Measurements from ENCODE around the gene SLC34A3. TPM values are rescaled to one million over a fixed set of nuclear protein-coding genes. Genes with fewer than 3 reads are reported as not detected.
"Not testable (repeated sequence)": the region's sequence is repeated elsewhere in the genome, so short reads cannot be mapped to it uniquely, and the experiment has no call there.

Gene SLC34A3
- polyA plus RNA-seq, 2 donors, result 1.3 to 1.6 TPM

DNA sequence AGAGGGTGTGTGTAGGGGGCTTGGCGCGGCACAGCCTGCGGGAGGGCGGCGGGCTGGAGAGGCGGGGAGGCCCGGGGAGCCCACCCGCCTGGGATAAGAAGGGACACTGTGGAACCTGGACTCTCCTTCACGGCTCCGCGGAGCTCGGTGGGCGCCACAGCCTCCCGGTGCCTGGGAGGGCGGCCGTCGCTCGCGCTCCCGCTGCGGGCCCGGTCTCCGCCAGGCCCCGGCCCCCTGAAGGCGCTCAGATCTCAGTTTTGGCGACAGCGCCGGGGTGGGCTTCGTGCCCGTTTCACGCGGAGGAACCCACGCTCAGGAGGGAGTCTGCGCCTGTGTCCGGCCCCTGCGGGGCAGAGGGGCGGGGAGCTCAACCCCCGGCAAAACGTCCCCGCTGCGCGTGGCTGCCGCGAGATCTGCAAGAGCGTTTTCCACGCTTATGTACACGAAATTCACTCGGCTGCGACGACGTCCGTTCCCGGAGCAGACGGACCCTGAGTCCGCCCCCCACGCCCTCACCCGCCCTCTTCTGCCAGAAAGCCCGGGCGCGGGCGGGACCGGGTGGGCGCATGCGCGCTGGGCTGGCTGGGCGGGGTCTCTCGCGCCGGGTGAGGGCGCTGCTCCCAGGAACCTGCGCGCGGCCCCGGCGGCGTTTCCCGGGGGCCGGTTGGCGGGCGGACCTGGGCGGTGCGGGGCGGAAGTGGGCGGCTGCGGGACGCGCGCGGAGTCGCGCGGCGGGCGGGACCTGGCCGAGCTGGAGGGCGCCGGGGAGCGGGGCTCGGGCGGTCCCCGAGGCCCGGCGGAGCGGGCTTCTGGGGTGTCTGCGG lies 24.1 kb downstream of the SLC34A3 start, which contains the start of gene NELFB:
Gene NELFB (plus strand): TSS at position 704 of the 824 bp plus-strand sequence.
- WGBS, 2 donors, result 1 to 2% methylated on average over 82 to 105 of the region's 105 CpGs
- Histone ChIP-seq H3K36me3 (ENCODE audit: control insufficient read depth in 2 of 2, insufficient read depth in 2 of 2, low read length in 1 of 2) (peaks cover 3 to 15% of the 10 kb centered on the region in 2 donors), H3K4me3 (ENCODE audit: low read depth in 1 of 2, low read length in 2 of 2) (peak within 1 kb of the TSS; percentile 84 to 85), H3K9me3 (ENCODE audit: control insufficient read depth in 2 of 2, insufficient read depth in 1 of 2, low read depth in 1 of 2, low read length in 1 of 2) (no peaks in the 10 kb centered on the region), H3K4me1 (ENCODE audit: control insufficient read depth in 2 of 2, insufficient read depth in 2 of 2, low read length in 1 of 2) (peaks cover 2 to 16% of the 10 kb centered on the region in 2 donors), H3K27ac (ENCODE audit: low read depth in 2 of 2, low read length in 1 of 2) (peak within 1 kb of the TSS; percentile 76 to 82), H3K27me3 (ENCODE audit: control insufficient read depth in 1 of 2, insufficient read depth in 2 of 2, low read length in 2 of 2) (no peaks in the 10 kb centered on the region)

GRCh38 chr9:137255448-137256114 lies 24.9 kb downstream of the SLC34A3 start:
- 2 to 3% methylated on average over 35 to 51 of the region's 51 CpGs for WGBS, 2 donors

GRCh38 chr9:137256362-137256761 lies 25.7 kb downstream of the SLC34A3 start:
- 82 to 84% methylated on average over 15 of the region's 15 CpGs for WGBS, 2 donors
- no peaks in the 10 kb centered on the region for H3K27me3 ChIP-seq (ENCODE audit: control insufficient read depth in 1 of 2, insufficient read depth in 2 of 2, low read length in 2 of 2)
- H3K9me3 ChIP-seq (ENCODE audit: control insufficient read depth in 2 of 2, insufficient read depth in 1 of 2, low read depth in 1 of 2, low read length in 1 of 2), result no peaks in the 10 kb centered on the region
- no peak overlapping the region for H3K27ac ChIP-seq (ENCODE audit: low read depth in 2 of 2, low read length in 1 of 2)
- peak overlapping the region in 1 of 2 donors; percentile 85 for H3K4me3 ChIP-seq (ENCODE audit: low read depth in 1 of 2, low read length in 2 of 2)
- peaks cover 0 to 16% of the 10 kb centered on the region in 2 donors for H3K4me1 ChIP-seq (ENCODE audit: control insufficient read depth in 2 of 2, insufficient read depth in 2 of 2, low read length in 1 of 2)
- peaks cover 3 to 15% of the 10 kb centered on the region in 2 donors for H3K36me3 ChIP-seq (ENCODE audit: control insufficient read depth in 2 of 2, insufficient read depth in 2 of 2, low read length in 1 of 2)

More at GRCh38 chr9:137255448-137256114, 24.9 kb downstream of the SLC34A3 start:
- H3K4me3 ChIP-seq (ENCODE audit: low read depth in 1 of 2, low read length in 2 of 2), result peak overlapping the region; percentile 84 to 85
- peak overlapping the region; percentile 76 to 82 for H3K27ac ChIP-seq (ENCODE audit: low read depth in 2 of 2, low read length in 1 of 2)
- H3K27me3 ChIP-seq (ENCODE audit: control insufficient read depth in 1 of 2, insufficient read depth in 2 of 2, low read length in 2 of 2), result no peaks in the 10 kb centered on the region
- H3K9me3 ChIP-seq (ENCODE audit: control insufficient read depth in 2 of 2, insufficient read depth in 1 of 2, low read depth in 1 of 2, low read length in 1 of 2), result no peaks in the 10 kb centered on the region
- peaks cover 2 to 16% of the 10 kb centered on the region in 2 donors for H3K4me1 ChIP-seq (ENCODE audit: control insufficient read depth in 2 of 2, insufficient read depth in 2 of 2, low read length in 1 of 2)
- H3K36me3 ChIP-seq (ENCODE audit: control insufficient read depth in 2 of 2, insufficient read depth in 2 of 2, low read length in 1 of 2), result peaks cover 3 to 15% of the 10 kb centered on the region in 2 donors

DNA sequence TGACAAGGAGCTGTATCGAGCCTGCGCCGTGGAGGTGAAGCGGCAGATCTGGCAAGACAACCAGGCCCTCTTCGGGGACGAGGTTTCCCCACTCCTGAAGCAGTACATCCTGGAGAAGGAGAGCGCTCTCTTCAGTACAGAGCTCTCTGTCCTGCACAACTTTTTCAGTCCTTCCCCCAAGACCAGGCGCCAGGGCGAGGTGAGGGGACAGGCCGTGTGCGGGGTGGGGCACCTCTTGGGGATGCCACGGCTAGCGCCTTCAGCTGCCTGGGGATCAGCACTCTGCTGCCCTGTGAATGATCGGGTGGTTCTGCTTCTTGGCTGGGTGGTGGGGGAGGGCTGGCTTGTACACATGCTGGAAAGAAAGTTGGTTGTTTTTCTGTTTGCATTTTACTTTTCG lies 26.2 kb downstream of the SLC34A3 start:
- H3K4me3 ChIP-seq (ENCODE audit: low read depth in 1 of 2, low read length in 2 of 2), result no peak overlapping the region
- WGBS, 2 donors, result 89 to 90% methylated on average over 15 of the region's 15 CpGs
- peaks cover 0 to 16% of the 10 kb centered on the region in 2 donors for H3K4me1 ChIP-seq (ENCODE audit: control insufficient read depth in 2 of 2, insufficient read depth in 2 of 2, low read length in 1 of 2)
- H3K36me3 ChIP-seq (ENCODE audit: control insufficient read depth in 2 of 2, insufficient read depth in 2 of 2, low read length in 1 of 2), result peaks cover 3 to 15% of the 10 kb centered on the region in 2 donors
- H3K27me3 ChIP-seq (ENCODE audit: control insufficient read depth in 1 of 2, insufficient read depth in 2 of 2, low read length in 2 of 2), result no peaks in the 10 kb centered on the region
- no peaks in the 10 kb centered on the region for H3K9me3 ChIP-seq (ENCODE audit: control insufficient read depth in 2 of 2, insufficient read depth in 1 of 2, low read depth in 1 of 2, low read length in 1 of 2)
- H3K27ac ChIP-seq (ENCODE audit: low read depth in 2 of 2, low read length in 1 of 2), result no peak overlapping the region

- H3K4me1 ChIP-seq (ENCODE audit: control insufficient read depth in 2 of 2, insufficient read depth in 2 of 2, low read length in 1 of 2); H3K27ac ChIP-seq (ENCODE audit: low read depth in 2 of 2, low read length in 1 of 2); H3K9me3 ChIP-seq (ENCODE audit: control insufficient read depth in 2 of 2, insufficient read depth in 1 of 2, low read depth in 1 of 2, low read length in 1 of 2); H3K4me3 ChIP-seq (ENCODE audit: low read depth in 1 of 2, low read length in 2 of 2); H3K27me3 ChIP-seq (ENCODE audit: control insufficient read depth in 1 of 2, insufficient read depth in 2 of 2, low read length in 2 of 2): not testable (repeated sequence)
- peaks cover 7 to 37% of the 10 kb centered on the region in 2 donors for H3K36me3 ChIP-seq (ENCODE audit: control insufficient read depth in 2 of 2, insufficient read depth in 2 of 2, low read length in 1 of 2)
- WGBS, 2 donors, result 38 to 42% methylated on average over 15 of the region's 15 CpGs
Observed at GRCh38 chr9:137262173-137262908, 31.6 kb downstream of the SLC34A3 start.

DNA sequence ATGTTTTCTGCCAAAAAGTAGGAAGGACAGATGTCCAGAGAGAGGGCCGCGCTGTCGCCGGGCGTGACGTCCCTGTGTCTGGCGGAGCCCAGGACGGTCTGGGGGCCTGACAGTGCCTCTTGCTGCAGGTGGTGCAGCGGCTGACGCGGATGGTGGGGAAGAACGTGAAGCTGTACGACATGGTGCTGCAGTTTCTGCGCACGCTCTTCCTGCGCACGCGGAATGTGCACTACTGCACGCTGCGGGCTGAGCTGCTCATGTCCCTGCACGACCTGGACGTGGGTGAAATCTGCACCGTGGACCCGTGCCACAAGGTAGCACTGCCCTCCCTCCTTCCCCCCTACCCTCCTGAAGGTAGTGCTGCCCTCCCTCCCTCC lies 32.2 kb downstream of the SLC34A3 start:
- Histone ChIP-seq H3K9me3 (ENCODE audit: control insufficient read depth in 2 of 2, insufficient read depth in 1 of 2, low read depth in 1 of 2, low read length in 1 of 2) (no peaks in the 10 kb centered on the region), H3K27ac (ENCODE audit: low read depth in 2 of 2, low read length in 1 of 2) (no peak overlapping the region), H3K27me3 (ENCODE audit: control insufficient read depth in 1 of 2, insufficient read depth in 2 of 2, low read length in 2 of 2) (no peaks in the 10 kb centered on the region), H3K4me3 (ENCODE audit: low read depth in 1 of 2, low read length in 2 of 2) (no peak overlapping the region), H3K4me1 (ENCODE audit: control insufficient read depth in 2 of 2, insufficient read depth in 2 of 2, low read length in 1 of 2) (no peaks in the 10 kb centered on the region), H3K36me3 (ENCODE audit: control insufficient read depth in 2 of 2, insufficient read depth in 2 of 2, low read length in 1 of 2) (peaks cover 7 to 39% of the 10 kb centered on the region in 2 donors)
- WGBS, 2 donors, result 91 to 94% methylated on average over 24 of the region's 24 CpGs

DNA sequence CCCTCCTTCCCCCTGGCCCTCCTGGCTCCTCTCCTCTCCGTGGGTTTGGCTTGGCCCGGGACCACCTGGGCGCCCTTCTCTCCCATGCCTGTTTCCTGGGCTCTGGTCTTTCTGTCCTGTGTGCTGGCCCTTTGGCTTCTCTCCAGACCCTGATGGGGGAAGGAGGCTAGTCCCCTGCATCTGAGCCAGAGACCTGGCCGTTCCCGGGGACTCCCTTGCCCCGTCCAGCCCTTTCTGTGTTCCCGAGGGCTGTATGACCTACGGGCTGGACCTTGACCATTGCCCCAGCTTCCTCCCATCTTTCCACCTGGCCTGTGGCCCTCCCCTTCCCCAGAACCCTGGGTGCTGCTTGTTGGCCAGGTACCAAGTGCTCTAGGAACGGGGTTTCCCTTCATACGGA lies 32.8 kb downstream of the SLC34A3 start:
- WGBS, 2 donors, result 85 to 88% methylated on average over 10 of the region's 10 CpGs
- H3K9me3 ChIP-seq (ENCODE audit: control insufficient read depth in 2 of 2, insufficient read depth in 1 of 2, low read depth in 1 of 2, low read length in 1 of 2), result no peaks in the 10 kb centered on the region
- H3K36me3 ChIP-seq (ENCODE audit: control insufficient read depth in 2 of 2, insufficient read depth in 2 of 2, low read length in 1 of 2), result peaks cover 7 to 42% of the 10 kb centered on the region in 2 donors
- H3K4me3 ChIP-seq (ENCODE audit: low read depth in 1 of 2, low read length in 2 of 2), result no peak overlapping the region
- H3K27me3 ChIP-seq (ENCODE audit: control insufficient read depth in 1 of 2, insufficient read depth in 2 of 2, low read length in 2 of 2), result no peaks in the 10 kb centered on the region
- no peak overlapping the region for H3K27ac ChIP-seq (ENCODE audit: low read depth in 2 of 2, low read length in 1 of 2)
- no peaks in the 10 kb centered on the region for H3K4me1 ChIP-seq (ENCODE audit: control insufficient read depth in 2 of 2, insufficient read depth in 2 of 2, low read length in 1 of 2)

- no peak overlapping the region for H3K27ac ChIP-seq (ENCODE audit: low read depth in 2 of 2, low read length in 1 of 2)
- H3K9me3 ChIP-seq (ENCODE audit: control insufficient read depth in 2 of 2, insufficient read depth in 1 of 2, low read depth in 1 of 2, low read length in 1 of 2), result no peaks in the 10 kb centered on the region
- peaks cover 7 to 43% of the 10 kb centered on the region in 2 donors for H3K36me3 ChIP-seq (ENCODE audit: control insufficient read depth in 2 of 2, insufficient read depth in 2 of 2, low read length in 1 of 2)
- no peaks in the 10 kb centered on the region for H3K27me3 ChIP-seq (ENCODE audit: control insufficient read depth in 1 of 2, insufficient read depth in 2 of 2, low read length in 2 of 2)
- H3K4me1 ChIP-seq (ENCODE audit: control insufficient read depth in 2 of 2, insufficient read depth in 2 of 2, low read length in 1 of 2), result peaks cover 4% of the 10 kb centered on the region in 2 donors
- 94 to 98% methylated on average over 22 of the region's 22 CpGs for WGBS, 2 donors
- no peak overlapping the region for H3K4me3 ChIP-seq (ENCODE audit: low read depth in 1 of 2, low read length in 2 of 2)
Observed at GRCh38 chr9:137264067-137264466, 33.4 kb downstream of the SLC34A3 start.

DNA sequence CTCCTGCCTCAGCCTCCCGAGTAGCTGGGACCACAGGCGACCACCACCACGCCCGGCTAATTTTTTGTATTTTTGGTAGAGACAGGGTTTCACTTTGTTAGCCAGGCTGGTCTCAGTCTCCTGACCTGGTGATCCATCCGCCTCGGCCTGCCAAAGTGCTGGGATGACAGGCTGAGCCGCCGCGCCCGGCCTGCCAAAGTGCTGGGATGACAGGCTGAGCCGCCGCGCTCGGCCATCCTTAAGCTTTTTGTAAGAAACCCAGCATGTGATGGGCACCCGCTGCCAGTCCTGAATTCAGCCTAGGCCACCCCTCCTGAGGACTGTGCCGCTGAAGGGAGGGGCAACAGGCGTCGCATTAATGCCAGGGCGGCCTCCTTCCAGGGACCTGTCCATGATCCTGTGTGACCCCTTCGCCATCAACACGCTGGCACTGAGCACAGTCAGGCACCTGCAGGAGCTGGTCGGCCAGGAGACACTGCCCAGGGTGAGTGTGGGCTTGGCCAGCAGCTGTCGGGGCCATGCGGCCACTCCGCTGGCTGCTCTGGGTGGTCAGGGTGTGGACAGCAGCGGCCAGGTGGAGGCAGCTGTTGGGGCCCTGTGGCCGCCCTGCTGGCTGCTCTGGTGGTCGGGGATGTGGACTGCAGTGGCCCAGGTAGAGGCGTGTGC lies 34.9 kb downstream of the SLC34A3 start:
- Histone ChIP-seq H3K4me3 (ENCODE audit: low read depth in 1 of 2, low read length in 2 of 2) (no peak overlapping the region), H3K27ac (ENCODE audit: low read depth in 2 of 2, low read length in 1 of 2) (no peak overlapping the region), H3K4me1 (ENCODE audit: control insufficient read depth in 2 of 2, insufficient read depth in 2 of 2, low read length in 1 of 2) (peaks cover 5 to 6% of the 10 kb centered on the region in 2 donors), H3K27me3 (ENCODE audit: control insufficient read depth in 1 of 2, insufficient read depth in 2 of 2, low read length in 2 of 2) (no peaks in the 10 kb centered on the region), H3K36me3 (ENCODE audit: control insufficient read depth in 2 of 2, insufficient read depth in 2 of 2, low read length in 1 of 2) (peaks cover 4 to 40% of the 10 kb centered on the region in 2 donors), H3K9me3 (ENCODE audit: control insufficient read depth in 2 of 2, insufficient read depth in 1 of 2, low read depth in 1 of 2, low read length in 1 of 2) (no peaks in the 10 kb centered on the region)
- 94 to 97% methylated on average over 29 of the region's 29 CpGs for WGBS, 2 donors
